Measurements from ENCODE around the gene MBOAT1. TPM values are rescaled to one million over a fixed set of nuclear protein-coding genes. Genes with fewer than 3 reads are reported as not detected.

Gene MBOAT1
- total RNA-seq, 4 donors from 2014 or later, result 0.61 to 1.8 (median 1.1) TPM

DNA sequence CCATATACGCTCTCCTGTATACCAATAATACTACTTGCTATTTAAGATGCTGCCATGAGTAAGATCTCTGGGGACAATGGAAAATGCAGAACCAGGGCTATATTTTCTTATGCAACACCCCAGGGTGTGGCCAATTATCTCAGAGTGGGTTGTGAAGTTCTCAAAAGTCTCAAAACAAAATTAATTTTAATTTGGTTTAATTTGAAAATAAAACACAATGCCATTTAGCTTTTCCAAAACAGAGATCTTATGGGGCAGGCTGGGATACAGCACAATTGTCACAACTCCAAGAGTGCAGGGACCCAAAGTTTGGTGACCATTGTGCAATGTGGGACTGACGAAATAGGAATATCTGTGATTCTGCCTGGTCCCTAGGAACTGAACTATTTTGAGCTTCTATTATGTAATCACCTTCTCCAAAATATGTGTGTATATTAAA lies 43.1 kb downstream of the MBOAT1 start:
- no peaks in the 10 kb centered on the region for H3K27me3 ChIP-seq
- DNase-seq (peak; percentile 21 to 39), ATAC-seq (peak; percentile 72 to 75)
- H3K4me1 ChIP-seq, result no peaks in the 10 kb centered on the region
- H3K9me3 ChIP-seq, result no peaks in the 10 kb centered on the region
- peak overlapping the region; percentile 14 to 53 (median 44) for H3K27ac ChIP-seq
- peak overlapping the region in 1 of 4 donors; percentile 9 for H3K4me3 ChIP-seq
- in situ Hi-C loops (cut with MboI; ENCODE audit: low sequenced_read_pairs in 4 of 4) (no loop called here), intact Hi-C loops (cut with DNase I; ENCODE audit: low total_unique reads) (loop anchor here (5.0 kb wide), 1 partner anchor 43 kb away; the partner anchor contains the start of gene MBOAT1)
- TF ChIP-seq, protein P1, sequence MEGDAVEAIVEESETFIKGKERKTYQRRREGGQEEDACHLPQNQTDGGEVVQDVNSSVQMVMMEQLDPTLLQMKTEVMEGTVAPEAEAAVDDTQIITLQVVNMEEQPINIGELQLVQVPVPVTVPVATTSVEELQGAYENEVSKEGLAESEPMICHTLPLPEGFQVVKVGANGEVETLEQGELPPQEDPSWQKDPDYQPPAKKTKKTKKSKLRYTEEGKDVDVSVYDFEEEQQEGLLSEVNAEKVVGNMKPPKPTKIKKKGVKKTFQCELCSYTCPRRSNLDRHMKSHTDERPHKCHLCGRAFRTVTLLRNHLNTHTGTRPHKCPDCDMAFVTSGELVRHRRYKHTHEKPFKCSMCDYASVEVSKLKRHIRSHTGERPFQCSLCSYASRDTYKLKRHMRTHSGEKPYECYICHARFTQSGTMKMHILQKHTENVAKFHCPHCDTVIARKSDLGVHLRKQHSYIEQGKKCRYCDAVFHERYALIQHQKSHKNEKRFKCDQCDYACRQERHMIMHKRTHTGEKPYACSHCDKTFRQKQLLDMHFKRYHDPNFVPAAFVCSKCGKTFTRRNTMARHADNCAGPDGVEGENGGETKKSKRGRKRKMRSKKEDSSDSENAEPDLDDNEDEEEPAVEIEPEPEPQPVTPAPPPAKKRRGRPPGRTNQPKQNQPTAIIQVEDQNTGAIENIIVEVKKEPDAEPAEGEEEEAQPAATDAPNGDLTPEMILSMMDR (IDR thresholded peaks at IDR 0.05 in 4 of 5, conservative IDR thresholded peaks at IDR 0.05 in 1 of 5), result no peak
- no peak for TF ChIP-seq POLR2A (IDR thresholded peaks at IDR 0.05)
- no peaks in the 10 kb centered on the region for H3K36me3 ChIP-seq

DNA sequence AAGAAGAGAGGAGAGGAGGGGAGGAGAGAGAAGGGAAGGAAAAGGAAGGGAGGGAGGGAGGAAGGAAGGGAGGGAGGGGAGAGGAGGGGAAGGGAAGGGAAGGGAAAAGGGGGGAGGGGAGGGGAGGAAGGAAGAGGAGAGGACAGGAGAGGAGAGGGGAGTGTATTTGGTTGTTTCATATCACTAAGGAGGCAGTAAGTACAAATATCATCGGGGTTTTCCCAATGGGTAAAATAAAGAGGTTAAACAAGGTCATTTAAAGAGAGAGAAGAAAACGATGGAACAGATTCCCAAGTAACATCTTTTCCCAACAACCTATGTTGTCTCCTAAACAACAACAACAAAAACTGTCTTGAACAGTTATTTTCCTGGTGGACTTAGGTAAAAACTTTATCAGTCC lies 43.6 kb downstream of the MBOAT1 start:
- ATAC-seq, result peak; percentile 9 to 18
- Histone ChIP-seq H3K4me3 (no peak overlapping the region), H3K9me3 (no peaks in the 10 kb centered on the region), H3K4me1 (no peaks in the 10 kb centered on the region), H3K36me3 (no peaks in the 10 kb centered on the region), H3K27ac (peak overlapping the region; percentile 14 to 53 (median 44)), H3K27me3 (no peaks in the 10 kb centered on the region)
- no peak for DNase-seq
- intact Hi-C loops (cut with DNase I; ENCODE audit: low total_unique reads) (loop anchor here (5.0 kb wide), 1 partner anchor 44 kb away; the partner anchor contains the start of gene MBOAT1), in situ Hi-C loops (cut with MboI; ENCODE audit: low sequenced_read_pairs in 4 of 4) (no loop called here)
- no peak for TF ChIP-seq POLR2A (IDR thresholded peaks at IDR 0.05)
- TF ChIP-seq, protein P1 (IDR thresholded peaks at IDR 0.05 in 4 of 5, conservative IDR thresholded peaks at IDR 0.05 in 1 of 5), result no peak

DNA sequence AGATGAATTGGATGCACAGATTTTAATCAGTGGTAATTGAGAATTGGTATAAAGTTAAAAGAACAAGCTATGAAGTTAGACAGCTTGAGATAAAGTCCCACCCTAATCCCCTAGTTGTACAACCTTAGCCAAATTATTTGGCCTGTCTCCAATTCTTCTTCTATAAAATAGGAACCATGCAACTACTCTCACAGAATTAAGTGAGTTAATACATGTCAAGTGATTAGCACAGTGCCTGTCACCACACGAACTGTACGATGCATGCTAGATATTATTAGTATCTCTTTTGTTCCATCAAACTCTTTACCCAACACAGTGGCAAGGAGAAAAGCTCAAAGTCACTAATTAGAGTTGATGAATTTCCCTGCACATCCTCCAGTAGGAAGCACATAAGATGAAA lies 44.7 kb downstream of the MBOAT1 start:
- no peak for TF ChIP-seq POLR2A (IDR thresholded peaks at IDR 0.05)
- TF ChIP-seq, protein P1 (IDR thresholded peaks at IDR 0.05 in 4 of 5, conservative IDR thresholded peaks at IDR 0.05 in 1 of 5), result no peak
- Histone ChIP-seq H3K27ac (no peak overlapping the region), H3K4me1 (no peaks in the 10 kb centered on the region), H3K27me3 (no peaks in the 10 kb centered on the region), H3K36me3 (no peaks in the 10 kb centered on the region), H3K4me3 (no peak overlapping the region), H3K9me3 (no peaks in the 10 kb centered on the region)
- no peak for DNase-seq
- in situ Hi-C loops (cut with MboI; ENCODE audit: low sequenced_read_pairs in 4 of 4), result no loop called here
- no peak for ATAC-seq
- intact Hi-C loops (cut with DNase I; ENCODE audit: low total_unique reads), result loop anchor here (5.0 kb wide), 1 partner anchor 45 kb away; the partner anchor contains the start of gene MBOAT1

DNA sequence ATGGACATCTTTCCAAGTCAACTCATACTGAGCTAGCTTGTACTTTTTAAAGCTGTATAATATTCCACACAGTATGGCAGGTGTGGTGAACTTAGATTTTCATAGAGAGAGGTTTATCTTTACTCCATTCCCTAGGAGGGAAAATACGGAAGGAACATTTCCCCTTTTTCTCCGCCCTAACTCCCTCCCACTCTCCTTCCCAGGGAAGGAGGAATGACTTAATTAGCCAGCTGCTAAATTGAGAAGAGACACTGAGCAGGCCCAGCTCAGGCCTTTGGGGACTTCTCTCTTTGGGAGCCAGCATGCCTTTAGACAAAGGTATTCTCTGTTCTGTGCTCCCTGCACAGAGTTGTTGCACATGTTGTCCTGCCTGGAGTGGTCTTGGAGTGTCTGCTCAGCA lies 46.1 kb downstream of the MBOAT1 start:
- no peak for DNase-seq
- intact Hi-C loops (cut with DNase I; ENCODE audit: low total_unique reads) (loop anchor here (5.0 kb wide), 1 partner anchor 46 kb away; the partner anchor contains the start of gene MBOAT1), in situ Hi-C loops (cut with MboI; ENCODE audit: low sequenced_read_pairs in 4 of 4) (no loop called here)
- no peaks in the 10 kb centered on the region for H3K27me3 ChIP-seq
- TF ChIP-seq, protein P1 (IDR thresholded peaks at IDR 0.05 in 4 of 5, conservative IDR thresholded peaks at IDR 0.05 in 1 of 5), result no peak
- no peak for TF ChIP-seq POLR2A (IDR thresholded peaks at IDR 0.05)
- H3K27ac ChIP-seq, result no peak overlapping the region
- no peaks in the 10 kb centered on the region for H3K4me1 ChIP-seq
- H3K4me3 ChIP-seq, result no peak overlapping the region
- no peaks in the 10 kb centered on the region for H3K36me3 ChIP-seq
- no peaks in the 10 kb centered on the region for H3K9me3 ChIP-seq
- ATAC-seq, result no peak

DNA sequence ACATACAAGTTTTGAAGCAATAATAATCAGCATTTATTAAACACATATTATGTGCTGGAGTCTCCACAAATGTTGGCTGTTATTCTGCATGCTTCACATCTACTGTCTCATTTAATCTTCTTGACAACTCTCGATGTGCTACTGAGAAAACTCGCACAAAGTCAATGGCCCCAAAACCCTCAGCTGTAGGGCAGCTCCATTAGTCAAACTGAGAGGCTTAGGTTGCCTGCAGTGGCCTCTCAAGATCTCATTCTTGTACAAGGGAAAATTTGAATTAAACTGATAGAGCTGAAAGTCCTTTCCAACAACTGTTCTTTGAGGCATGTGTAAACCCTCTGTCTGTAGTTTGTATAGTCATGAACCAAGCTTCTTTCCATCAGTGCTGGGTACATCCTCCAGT lies 49.8 kb downstream of the MBOAT1 start:
- intact Hi-C loops (cut with DNase I; ENCODE audit: low total_unique reads) (no loop called here), in situ Hi-C loops (cut with MboI; ENCODE audit: low sequenced_read_pairs in 4 of 4) (no loop called here)
- H3K4me1 ChIP-seq, result no peaks in the 10 kb centered on the region
- no peaks in the 10 kb centered on the region for H3K36me3 ChIP-seq
- ATAC-seq (no peak), DNase-seq (no peak)
- no peaks in the 10 kb centered on the region for H3K9me3 ChIP-seq
- H3K27me3 ChIP-seq, result no peaks in the 10 kb centered on the region
- TF ChIP-seq, protein P1 (IDR thresholded peaks at IDR 0.05 in 4 of 5, conservative IDR thresholded peaks at IDR 0.05 in 1 of 5), result no peak
- no peak for TF ChIP-seq POLR2A (IDR thresholded peaks at IDR 0.05)
- no peak overlapping the region for H3K4me3 ChIP-seq
- H3K27ac ChIP-seq, result no peak overlapping the region

Measured in gastrocnemius medialis (tissue), 4 donors.